ENCODE measurements around the gene CCR3.
"Not testable (repeated sequence)": the region's sequence is repeated elsewhere in the genome, so short reads cannot be mapped to it uniquely, and the experiment has no call there.

Gene CCR3

GRCh38 chr3:46242120-46242519 is at the start of gene CCR3:
TSS of gene CCR3 (plus strand) at chr3:46242460. CDS start at chr3:46265159, 22,699 bp downstream.
- no peak for DNase-seq
- intact Hi-C loops (cut with DNase I) = no loop called here

GRCh38 chr3:46192939-46193338 is 49.3 kb upstream of the CCR3 start:
- intact Hi-C loops (cut with DNase I) = no loop called here
- DNase-seq = no peak

GRCh38 chr3:46193436-46193835 is 48.8 kb upstream of the CCR3 start:
- intact Hi-C loops (cut with DNase I) = no loop called here
- DNase-seq = no peak

GRCh38 chr3:46194868-46195553 is 47.2 kb upstream of the CCR3 start:
- intact Hi-C loops (cut with DNase I) = no loop called here
- no peak for DNase-seq

- intact Hi-C loops (cut with DNase I) = no loop called here
- no peak for DNase-seq
Measured at GRCh38 chr3:46196261-46196957, 45.9 kb upstream of the CCR3 start.

GRCh38 chr3:46200211-46200610 is 42.0 kb upstream of the CCR3 start:
- intact Hi-C loops (cut with DNase I) = no loop called here
- DNase-seq = no peak

GRCh38 chr3:46200790-46201189 is 41.5 kb upstream of the CCR3 start:
- DNase-seq = no peak
- intact Hi-C loops (cut with DNase I) = no loop called here

GRCh38 chr3:46202535-46202934 is 39.7 kb upstream of the CCR3 start:
- intact Hi-C loops (cut with DNase I) = no loop called here
- DNase-seq = no peak

GRCh38 chr3:46203681-46204080 is 38.6 kb upstream of the CCR3 start:
- DNase-seq = peak in 1 of 10 donors; percentile 79
- intact Hi-C loops (cut with DNase I) = no loop called here

GRCh38 chr3:46205286-46205960 is 36.8 kb upstream of the CCR3 start:
- intact Hi-C loops (cut with DNase I) = no loop called here
- no peak for DNase-seq

GRCh38 chr3:46206282-46207015 is 35.8 kb upstream of the CCR3 start:
- DNase-seq = peak in 1 of 10 donors; percentile 70
- intact Hi-C loops (cut with DNase I) = no loop called here

GRCh38 chr3:46207514-46207913 is 34.7 kb upstream of the CCR3 start:
- DNase-seq; intact Hi-C loops (cut with DNase I): not testable (repeated sequence)

GRCh38 chr3:46208167-46208704 is 34.0 kb upstream of the CCR3 start, which contains the start of gene CCR1:
TSS of gene CCR1 (minus strand) at chr3:46208313. CDS start at chr3:46204313, 4,000 bp downstream.
- peak in 5 of 10 donors; percentile 22 to 84 (median 43) for DNase-seq
- intact Hi-C loops (cut with DNase I) = no loop called here

- DNase-seq = no peak
- intact Hi-C loops (cut with DNase I) = no loop called here
Measured at GRCh38 chr3:46209053-46209452, 33.2 kb upstream of the CCR3 start.

- DNase-seq = no peak
- intact Hi-C loops (cut with DNase I) = loop anchor here (10.0 kb wide), 1 partner anchor 125 kb away; no protein-coding TSS in a partner anchor
Measured at GRCh38 chr3:46209746-46210470, 32.4 kb upstream of the CCR3 start.

- intact Hi-C loops (cut with DNase I) = loop anchor here (10.0 kb wide), 1 partner anchor 127 kb away; no protein-coding TSS in a partner anchor
- DNase-seq = no peak
Measured at GRCh38 chr3:46212101-46212500, 30.2 kb upstream of the CCR3 start.

GRCh38 chr3:46213201-46213600 is 29.1 kb upstream of the CCR3 start:
- DNase-seq = no peak
- intact Hi-C loops (cut with DNase I) = loop anchor here (10.0 kb wide), 1 partner anchor 128 kb away; no protein-coding TSS in a partner anchor

- no peak for DNase-seq
- intact Hi-C loops (cut with DNase I) = loop anchor here (10.0 kb wide), 1 partner anchor 130 kb away; no protein-coding TSS in a partner anchor
Measured at GRCh38 chr3:46214751-46215352, 27.4 kb upstream of the CCR3 start.

- intact Hi-C loops (cut with DNase I) = loop anchor here (10.0 kb wide), 1 partner anchor 131 kb away; no protein-coding TSS in a partner anchor
- DNase-seq = no peak
Measured at GRCh38 chr3:46215810-46216414, 26.3 kb upstream of the CCR3 start.

Data from posterior cingulate gyrus (tissue), 11 donors.